ENCODE measurements around the gene SLC39A2. TPM values are rescaled to one million over a fixed set of nuclear protein-coding genes. Genes with fewer than 3 reads are reported as not detected.
"Not testable (repeated sequence)": the region's sequence is repeated elsewhere in the genome, so short reads cannot be mapped to it uniquely, and the experiment has no call there.

Gene SLC39A2
- total RNA-seq, 1 experiment from 2014 or later, result 0.88 TPM

- H3K4me3 Mint-ChIP-seq (ENCODE audit: unreplicated experiment), result no peak overlapping the region
- no peaks in the 10 kb centered on the region for H3K9me3 ChIP-seq
- H3K27ac Mint-ChIP-seq (ENCODE audit: unreplicated experiment), result no peak overlapping the region
- H3K27me3 ChIP-seq (replicated peaks; ENCODE audit: control insufficient read depth, insufficient read depth, low read length), result no peaks in the 10 kb centered on the region
- no peaks in the 10 kb centered on the region for H3K36me3 Mint-ChIP-seq (ENCODE audit: insufficient read depth, unreplicated experiment)
- ChIA-PET CTCF (interaction anchor here (0.5 kb wide), 1 partner anchor 9 kb away, joined by 3 read pairs; no protein-coding TSS in a partner anchor), POLR2A (no interaction called here)
- H3K36me3 ChIP-seq (ENCODE audit: control insufficient read depth, insufficient read depth, low read length), result no peaks in the 10 kb centered on the region
- no peak for TF ChIP-seq CTCF (IDR thresholded peaks at IDR 0.05; ENCODE audit: insufficient read depth in 1 of 2, low read depth in 1 of 2, low read length in 1 of 2, severe bottlenecking in 1 of 2, unreplicated experiment in 1 of 2)
- DNase-seq, result no peak
- intact Hi-C loops (cut with micrococcal nuclease; ENCODE audit: unreplicated experiment), result no loop called here
- H3K27me3 Mint-ChIP-seq (ENCODE audit: insufficient read depth, unreplicated experiment), result no peaks in the 10 kb centered on the region
- no peak overlapping the region for H3K4me3 ChIP-seq (ENCODE audit: low read depth, low read length)
- H3K4me1 Mint-ChIP-seq (ENCODE audit: low read depth, unreplicated experiment), result peaks cover 14% of the 10 kb centered on the region
- no TSS peak for BruUV-seq (replicated peaks)
- H3K9me3 Mint-ChIP-seq (ENCODE audit: unreplicated experiment), result no peaks in the 10 kb centered on the region
- H3K4me1 ChIP-seq, result peaks cover 13% of the 10 kb centered on the region
These were observed 18.2 kb upstream of the SLC39A2 start for GRCh38 chr14:20980906-20981305.

GRCh38 chr14:20982646-20983369 lies 16.3 kb upstream of the SLC39A2 start:
- H3K4me3 Mint-ChIP-seq (ENCODE audit: unreplicated experiment), result no peak overlapping the region
- H3K36me3 ChIP-seq (ENCODE audit: control insufficient read depth, insufficient read depth, low read length), result no peaks in the 10 kb centered on the region
- no peaks in the 10 kb centered on the region for H3K27me3 Mint-ChIP-seq (ENCODE audit: insufficient read depth, unreplicated experiment)
- peaks cover under 1% of the 10 kb centered on the region for H3K4me1 Mint-ChIP-seq (ENCODE audit: low read depth, unreplicated experiment)
- H3K36me3 Mint-ChIP-seq (ENCODE audit: insufficient read depth, unreplicated experiment), result no peaks in the 10 kb centered on the region
- intact Hi-C loops (cut with micrococcal nuclease; ENCODE audit: unreplicated experiment), result no loop called here
- no TSS peak for BruUV-seq (replicated peaks)
- no peaks in the 10 kb centered on the region for H3K9me3 ChIP-seq
- no peak for DNase-seq
- H3K9me3 Mint-ChIP-seq (ENCODE audit: unreplicated experiment), result no peaks in the 10 kb centered on the region
- ChIA-PET CTCF (interaction anchor here (0.6 to 1.8 kb wide), 4 partner anchors 10 to 346 kb away, joined by 3 to 11 read pairs (median 4); no protein-coding TSS in a partner anchor), POLR2A (no interaction called here)
- H3K27ac Mint-ChIP-seq (ENCODE audit: unreplicated experiment), result no peak overlapping the region
- H3K4me1 ChIP-seq, result peaks cover 9% of the 10 kb centered on the region; the same call in 1 of the 2 replicates
- TF ChIP-seq CTCF (IDR thresholded peaks at IDR 0.05; ENCODE audit: insufficient read depth in 1 of 2, low read depth in 1 of 2, low read length in 1 of 2, severe bottlenecking in 1 of 2, unreplicated experiment in 1 of 2), result no peak
- no peak overlapping the region for H3K4me3 ChIP-seq (ENCODE audit: low read depth, low read length)
- H3K27me3 ChIP-seq (replicated peaks; ENCODE audit: control insufficient read depth, insufficient read depth, low read length), result no peaks in the 10 kb centered on the region

- H3K9me3 Mint-ChIP-seq (ENCODE audit: unreplicated experiment); H3K9me3 ChIP-seq; H3K27me3 ChIP-seq (replicated peaks; ENCODE audit: control insufficient read depth, insufficient read depth, low read length); POLR2A ChIA-PET; H3K27ac Mint-ChIP-seq (ENCODE audit: unreplicated experiment); DNase-seq; H3K4me1 Mint-ChIP-seq (ENCODE audit: low read depth, unreplicated experiment); H3K27me3 Mint-ChIP-seq (ENCODE audit: insufficient read depth, unreplicated experiment); H3K4me3 Mint-ChIP-seq (ENCODE audit: unreplicated experiment); BruUV-seq (replicated peaks); H3K4me3 ChIP-seq (ENCODE audit: low read depth, low read length); H3K36me3 ChIP-seq (ENCODE audit: control insufficient read depth, insufficient read depth, low read length); intact Hi-C loops (cut with micrococcal nuclease; ENCODE audit: unreplicated experiment): not testable (repeated sequence)
- peaks cover 13% of the 10 kb centered on the region for H3K4me1 ChIP-seq
- CTCF ChIA-PET, result interaction anchor here (0.6 kb wide), 1 partner anchor 23 kb away, joined by 3 read pairs; no protein-coding TSS in a partner anchor
- peaks cover 12% of the 10 kb centered on the region for H3K36me3 Mint-ChIP-seq (ENCODE audit: insufficient read depth, unreplicated experiment)
These were observed 13.4 kb upstream of the SLC39A2 start for GRCh38 chr14:20985650-20986049.

Data from Caco-2 (cell line).